SK-N-SH treated with all-trans-retinoic acid at 6 μM for 48 hours (cell line): ENCODE measurements around the gene CHST15.

Experiments used
- CREB5 ChIP-seq: fragments of 250-450 bp; sonication (Bioruptor Pico); IDR thresholded peaks from 2 replicates; pipeline ENCODE4 v1.5.1; 2020; ENCODE audit warnings: low read depth, mild to moderate bottlenecking, moderate library complexity
- GLIS3 ChIP-seq: fragments of 250-450 bp; sonication (Bioruptor Pico); IDR thresholded peaks from 2 replicates; pipeline ENCODE4 v1.5.0; 2020; ENCODE audit warnings: mild to moderate bottlenecking, moderate library complexity
- ZNF70 ChIP-seq: fragments of 450-650 bp; formaldehyde crosslinking; IDR thresholded peaks from 2 replicates; pipeline ENCODE4 v1.5.0; 2020; ENCODE audit warnings: mild to moderate bottlenecking, moderate library complexity

DNA sequence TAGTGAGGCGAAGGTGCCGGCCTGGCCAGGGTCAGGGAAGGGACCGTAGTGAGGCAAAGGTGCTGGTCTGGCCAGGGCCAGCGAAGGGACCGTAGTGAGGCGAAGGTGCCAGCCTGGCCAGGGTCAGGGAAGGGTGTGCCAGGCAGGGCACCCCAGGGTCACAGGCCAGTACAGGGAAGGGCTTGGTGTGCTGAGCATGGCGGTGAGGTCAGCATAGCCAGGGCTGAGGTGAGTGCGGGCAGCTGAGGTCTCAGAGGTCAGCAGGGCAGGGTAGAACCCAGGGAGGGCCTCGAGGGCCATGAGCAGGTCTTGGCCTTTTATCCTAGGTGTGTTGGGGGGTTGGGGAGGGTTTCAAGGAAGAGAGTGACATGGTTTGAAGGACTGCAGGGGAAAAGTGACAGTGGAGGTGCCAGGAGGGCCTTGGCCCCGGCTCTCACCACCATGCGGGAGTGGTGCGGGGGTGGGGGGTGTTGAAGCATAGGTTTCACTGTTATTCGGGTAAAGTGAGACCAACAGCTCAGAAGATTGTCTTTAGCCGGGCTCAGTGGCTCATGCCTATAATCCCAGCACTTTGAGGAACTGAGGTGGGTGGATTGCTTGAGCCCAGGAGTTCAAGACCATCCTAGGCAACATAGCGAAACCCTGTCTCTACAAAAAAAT lies 93.3 kb downstream of the CHST15 start:
- no peak for TF ChIP-seq ZNF70 (CRISPR knock-in tag)
- no peak for TF ChIP-seq GLIS3 (CRISPR knock-in tag)
- no peak for TF ChIP-seq CREB5 (CRISPR knock-in tag)
